GM18867 (cell line): ENCODE measurements around the gene ANKRD33.

Experiments
- ATAC-seq: cut with Tn5 transposase; IDR thresholded peaks from one replicate; pipeline ENCODE4 v1.9.1; 2021; ENCODE audit warnings: mild to moderate bottlenecking, moderate library complexity; ENCODE audit not compliant: unreplicated experiment

ANKRD33 gene

GRCh38 chr12:51898506-51898905 lies 10.6 kb downstream of the ANKRD33 start:
- no peak for ATAC-seq

DNA sequence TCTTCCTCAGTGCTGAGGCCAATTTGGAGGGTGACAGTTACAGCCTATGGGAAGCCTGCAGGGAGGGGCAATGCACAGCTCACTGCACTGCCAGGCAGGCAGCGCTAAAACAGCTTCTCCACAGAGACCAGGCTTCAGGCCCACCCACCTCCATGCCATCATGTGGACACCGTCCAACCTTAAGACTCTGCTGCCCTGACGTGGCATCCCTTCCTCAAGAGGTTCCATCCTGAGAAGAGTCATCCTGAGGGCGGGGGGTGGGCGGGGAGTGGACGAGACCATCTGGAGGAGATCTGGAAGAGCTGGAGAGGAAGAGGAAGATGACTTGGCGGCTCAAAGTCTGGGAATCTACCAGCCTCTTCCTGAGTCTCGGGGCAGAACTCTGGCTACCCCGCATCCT lies 11.0 kb downstream of the ANKRD33 start:
- ATAC-seq = no peak

DNA sequence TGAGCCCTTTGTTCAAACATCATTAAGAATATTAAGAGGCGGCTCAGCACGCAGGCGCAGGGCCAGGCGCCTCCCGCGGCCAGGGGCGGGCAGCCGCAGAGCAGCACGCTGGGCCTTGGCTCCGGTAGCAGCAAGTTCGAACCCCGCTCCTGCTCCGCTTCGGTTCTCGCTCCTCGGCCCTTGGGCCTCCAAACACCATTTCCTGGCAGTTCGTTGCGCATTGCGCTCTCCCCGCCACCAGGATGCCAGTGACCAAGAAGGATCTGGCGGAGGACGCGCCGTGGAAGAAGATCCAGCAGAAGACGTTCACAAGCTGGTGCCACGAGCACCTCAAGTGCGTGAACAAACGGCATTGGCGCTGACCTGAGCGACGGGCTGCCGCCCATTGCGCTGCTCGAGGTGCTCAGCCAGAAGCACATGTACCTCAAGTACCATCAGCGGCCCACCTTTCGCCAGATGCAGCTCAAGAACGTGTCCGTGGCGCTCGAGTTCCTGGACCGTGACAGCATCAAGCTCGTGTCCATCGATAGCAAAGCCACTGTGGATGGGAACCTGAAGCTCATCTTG lies 12.5 kb downstream of the ANKRD33 start:
- no peak for ATAC-seq

DNA sequence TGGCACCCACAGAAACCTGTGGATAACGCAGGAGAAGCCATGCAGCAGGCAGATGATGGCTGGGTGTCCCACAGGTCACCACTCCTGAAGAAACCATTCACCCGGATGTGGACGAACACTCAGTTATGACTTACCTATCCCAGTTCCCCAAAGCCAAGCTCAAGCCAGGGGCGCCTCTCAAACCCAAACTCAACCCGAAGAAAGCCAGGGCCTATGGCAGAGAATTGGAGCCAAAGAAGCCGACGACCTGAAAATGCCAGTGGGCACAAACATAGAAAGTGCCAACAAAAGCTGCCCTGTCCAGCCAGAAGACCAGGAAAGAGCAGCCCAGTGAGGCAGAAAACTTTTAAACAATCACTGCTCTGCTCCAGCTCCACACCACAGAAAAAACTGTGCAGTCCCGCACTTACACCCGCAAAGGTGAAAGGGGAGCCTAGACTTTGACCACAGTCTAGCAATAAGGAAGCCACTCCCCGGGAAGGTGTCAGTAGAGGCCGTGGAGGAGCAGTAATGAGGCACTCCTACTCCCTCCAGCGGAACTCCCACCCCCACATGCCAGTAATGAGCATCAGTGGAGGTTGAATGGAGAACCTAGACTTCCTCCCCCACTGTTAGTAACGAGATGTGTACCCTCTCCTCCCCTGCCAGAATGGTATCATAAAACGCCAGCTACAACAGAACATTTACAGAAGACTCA lies 13.4 kb downstream of the ANKRD33 start:
- no peak for ATAC-seq

DNA sequence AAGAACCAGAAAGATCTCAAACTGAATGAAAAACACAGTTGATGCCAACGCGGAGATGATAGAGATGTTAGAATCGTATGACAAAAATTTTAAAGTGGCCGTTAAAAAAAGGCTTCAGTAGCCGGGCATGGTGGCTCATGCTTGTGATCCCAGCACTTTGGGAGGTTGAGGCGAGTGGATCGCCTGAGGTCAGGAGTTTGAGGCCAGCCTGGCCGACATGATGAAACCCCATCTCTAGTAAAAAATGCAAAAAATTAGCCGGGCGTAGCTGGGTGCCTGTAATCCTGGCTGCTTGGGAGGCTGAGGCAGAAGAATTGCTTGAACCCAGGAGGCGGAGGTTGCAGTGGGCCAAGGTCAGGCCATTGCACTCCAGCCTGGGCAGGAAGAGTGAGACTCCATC lies 14.0 kb downstream of the ANKRD33 start:
- ATAC-seq = no peak

GRCh38 chr12:51904951-51905470 lies 17.1 kb downstream of the ANKRD33 start:
- no peak for ATAC-seq

- no peak for ATAC-seq
These were observed 17.8 kb downstream of the ANKRD33 start for GRCh38 chr12:51905471-51906429.

DNA sequence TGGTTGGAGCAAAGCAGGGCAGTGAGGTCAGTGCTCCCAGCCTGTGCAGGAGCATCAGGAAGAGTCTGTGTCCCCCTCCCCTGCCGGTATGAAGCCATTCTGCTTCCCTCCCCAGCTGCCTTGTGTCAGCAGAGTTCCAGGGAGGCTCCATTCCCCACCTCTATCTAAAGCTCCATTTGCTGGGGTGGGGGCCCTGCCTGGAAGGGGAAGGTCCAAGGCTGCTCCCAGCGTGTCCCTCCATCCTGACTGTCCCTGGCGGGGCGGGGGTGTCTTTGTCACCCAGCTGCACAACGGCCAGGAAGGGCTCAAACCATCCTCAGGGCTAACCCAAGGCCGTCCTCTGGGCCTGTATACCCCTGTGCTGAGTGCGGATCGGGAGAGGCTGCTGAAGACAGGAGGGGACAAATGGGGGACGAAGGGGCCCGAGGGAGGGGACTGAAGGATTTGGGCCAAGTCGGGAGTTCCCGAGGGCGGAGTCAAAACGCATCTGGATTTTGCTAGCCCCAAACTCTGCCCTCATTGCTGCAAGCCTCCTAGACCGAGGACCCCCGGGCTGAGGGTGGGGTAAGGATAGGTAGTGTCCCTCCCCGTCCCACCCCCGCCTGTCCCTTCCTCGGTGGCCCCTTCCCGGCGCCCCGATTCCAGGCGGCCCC lies 18.7 kb downstream of the ANKRD33 start:
- no peak for ATAC-seq

- ATAC-seq = no peak
These were observed 19.4 kb downstream of the ANKRD33 start, which contains the start of gene ACVRL1 for GRCh38 chr12:51907083-51907855. TSS of gene ACVRL1 (plus strand) at chr12:51907504. CDS start at chr12:51912475, 4,971 bp downstream.

GRCh38 chr12:51907856-51908425 lies 20.0 kb downstream of the ANKRD33 start:
- ATAC-seq = no peak

DNA sequence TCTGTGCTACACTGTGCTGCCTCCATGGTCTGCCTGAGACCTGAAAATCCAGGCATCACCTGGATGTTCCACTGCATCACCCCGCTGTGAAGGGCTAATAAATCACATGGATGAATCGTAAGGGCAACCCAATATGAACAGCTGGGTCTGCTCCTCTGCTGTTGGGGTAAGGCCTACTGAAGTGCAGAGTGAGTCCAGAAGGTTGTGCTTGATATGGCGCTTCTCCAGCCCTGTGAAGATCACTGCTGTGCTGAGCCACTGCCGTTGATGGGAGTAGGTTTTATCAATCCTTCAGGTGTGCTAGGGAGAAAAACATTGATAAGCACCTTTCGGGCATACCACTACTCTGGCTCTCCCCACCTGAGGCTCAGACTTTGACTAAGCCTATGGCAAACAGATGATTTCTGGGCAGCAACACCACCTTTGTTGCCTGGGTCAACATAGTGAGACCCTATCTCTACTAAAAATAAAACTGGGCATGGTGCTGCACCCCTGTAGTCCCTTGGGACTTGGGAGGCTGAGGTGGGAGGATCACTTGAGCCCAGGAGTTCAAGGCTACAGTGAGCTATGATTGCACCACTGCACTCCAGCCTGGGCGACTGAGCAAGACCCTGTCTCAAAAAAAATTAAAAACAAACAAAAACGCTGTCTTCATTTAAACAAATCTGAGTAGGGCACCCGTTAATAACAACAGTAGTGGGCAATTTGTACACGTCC lies 21.1 kb downstream of the ANKRD33 start:
- no peak for ATAC-seq

- ATAC-seq = no peak
These were observed 22.3 kb downstream of the ANKRD33 start for GRCh38 chr12:51910168-51910567.

DNA sequence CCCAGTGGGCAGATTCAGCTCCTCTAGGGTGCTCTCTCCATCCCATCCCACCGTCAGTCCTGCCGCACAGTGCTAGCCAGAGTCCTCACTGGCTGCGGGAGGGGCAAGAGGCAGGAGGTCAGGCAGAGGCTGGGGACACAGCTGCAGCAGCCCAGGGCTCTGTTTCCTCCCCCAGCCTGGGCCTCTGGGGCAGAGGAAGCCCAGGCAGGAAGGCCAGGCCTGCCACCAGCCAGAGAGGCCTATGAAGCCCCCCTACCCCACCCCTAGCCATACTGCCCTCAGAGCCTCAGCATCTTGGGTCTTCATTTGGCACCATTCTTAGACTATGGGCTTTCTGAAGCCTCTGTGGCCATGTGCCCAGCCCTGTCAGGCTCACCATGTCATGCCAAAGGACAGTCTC lies 22.8 kb downstream of the ANKRD33 start:
- no peak for ATAC-seq

- ATAC-seq = no peak
These were observed 23.4 kb downstream of the ANKRD33 start for GRCh38 chr12:51911307-51911706.

- no peak for ATAC-seq
These were observed 24.1 kb downstream of the ANKRD33 start for GRCh38 chr12:51911788-51912711.

GRCh38 chr12:51913071-51914033 lies 25.4 kb downstream of the ANKRD33 start:
- ATAC-seq = no peak
